IMR-90 (cell line): ENCODE results near the gene KLF16. TPM values are rescaled to one million over a fixed set of nuclear protein-coding genes. Genes with fewer than 3 reads are reported as not detected.

Experiments
- CTCF ChIP-seq: conservative IDR thresholded peaks from 2 replicates; pipeline ENCODE4 v1.5.1; 2012; ENCODE audit warnings: mild to moderate bottlenecking, low read depth, low read length, improper control_type of control experiment
- MXI1 ChIP-seq: IDR thresholded peaks from 2 replicates; pipeline ENCODE4 v1.6.1; 2012; ENCODE audit warnings: low read depth, mild to moderate bottlenecking, low read length, moderate library complexity, borderline replicate concordance
- polyA plus RNA-seq, 3 experiments: library from polyadenylated mRNA; depleted of rRNA; stranded (reverse); fragments of >200 nt; gene quantifications; 2 replicates each; pipeline ENCODE4 v1.2.3, GENCODE V29; 2012; ENCODE audit warnings: low replicate concordance in 1 of 3
- total RNA-seq: library from RNA; depleted of rRNA; stranded (reverse); fragments of >200 nt; gene quantifications from 2 replicates; pipeline ENCODE4 v1.2.3, GENCODE V29; 2012
- TF ChIP-seq, protein P1 (sequence below): fragments of 150-350 bp; IDR thresholded peaks from 2 replicates; pipeline ENCODE4 v1.6.1; 2017; ENCODE audit warnings: mild to moderate bottlenecking, antibody characterized with exemption, low read length, low read depth

Gene KLF16
- total and polyA plus RNA-seq, 2 of the 4 experiments (the other 2 are of a cell fraction) = 0.90 to 13.1 TPM

GRCh38 chr19:1818549-1819195, 44.7 kb downstream of the KLF16 start (continued):
- TF ChIP-seq CTCF (no peak), MXI1 (no peak)
- TF ChIP-seq, protein P1, sequence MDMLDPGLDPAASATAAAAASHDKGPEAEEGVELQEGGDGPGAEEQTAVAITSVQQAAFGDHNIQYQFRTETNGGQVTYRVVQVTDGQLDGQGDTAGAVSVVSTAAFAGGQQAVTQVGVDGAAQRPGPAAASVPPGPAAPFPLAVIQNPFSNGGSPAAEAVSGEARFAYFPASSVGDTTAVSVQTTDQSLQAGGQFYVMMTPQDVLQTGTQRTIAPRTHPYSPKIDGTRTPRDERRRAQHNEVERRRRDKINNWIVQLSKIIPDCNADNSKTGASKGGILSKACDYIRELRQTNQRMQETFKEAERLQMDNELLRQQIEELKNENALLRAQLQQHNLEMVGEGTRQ = no peak
